Thyroid gland (tissue), 4 donors: ENCODE results near the gene FOXO1. TPM values are rescaled to one million over a fixed set of nuclear protein-coding genes. Genes with fewer than 3 reads are reported as not detected.
A peak's percentile ranks its signal among the peaks of the same experiment; 100 is the strongest.

Experiments
- DNase-seq, 2 donors: peaks; one replicate each; pipeline ENCODE4 v3.0.0-alpha.2; 2019
- H3K27ac ChIP-seq, 3 donors: fragments of 200-600 bp; sonication (generic); 1 replicate in 2 of 3; 2 replicates in 1 of 3; pipeline ENCODE4 v1.5.1; 2016 to 2019; ENCODE audit warnings: mild to moderate bottlenecking in 1 of 3, moderate library complexity in 1 of 3
- H3K27me3 ChIP-seq: fragments of 200-600 bp; sonication (generic); one replicate; pipeline ENCODE4 v1.5.1; 2019
- H3K36me3 ChIP-seq, 2 donors: fragments of 200-600 bp; sonication (generic); one replicate each; pipeline ENCODE4 v1.5.1; 2016 to 2019
- H3K4me1 ChIP-seq, 2 donors: fragments of 200-600 bp; sonication (generic); one replicate each; pipeline ENCODE4 v1.5.1; 2017 to 2019
- H3K4me3 ChIP-seq, 3 donors: fragments of 200-600 bp; sonication (generic); replicated peaks in 1 of 3; 1 replicate in 2 of 3; 2 replicates in 1 of 3; pipeline ENCODE4 v1.5.1; 2016; ENCODE audit warnings: mild to moderate bottlenecking in 1 of 3
- H3K9me3 ChIP-seq: fragments of 200-600 bp; sonication (generic); one replicate; pipeline ENCODE4 v1.5.1; 2017
- POLR2A ChIP-seq, 2 donors: fragments of 450-650 bp; IDR thresholded peaks; one replicate each; pipeline ENCODE4 v1.6.1; 2017; ENCODE audit warnings: antibody characterized with exemption in 2 of 2, mild to moderate bottlenecking in 2 of 2, moderate library complexity in 1 of 2
- WGBS, 2 donors: methylation state at CpG; one replicate each; pipeline ENCODE4 v1.1.5; 2017; 5-methylcytosine and 5-hydroxymethylcytosine counted together
- intact Hi-C: fragments of 100-400 bp; cut with DNase I; formaldehyde crosslinking; loops from one replicate; pipeline ENCODE4 v1.15.1; 2023
- total RNA-seq, 4 donors: library from RNA; depleted of rRNA; stranded (reverse); fragments of >200 nt; gene quantifications; one replicate each; pipeline ENCODE4 v1.2.3, GENCODE V29; 2016
- TF ChIP-seq, protein P1 (sequence below), 6 experiments: fragments of 200-600 bp in 3 of 6; fragments of 450-650 bp in 3 of 6; sonication (generic) in 3 of 6; IDR thresholded peaks; one replicate each; pipeline ENCODE4 v1.5.1; 2016 to 2019; ENCODE audit warnings: antibody characterized with exemption in 6 of 6, mild to moderate bottlenecking in 2 of 6, inconsistent platforms in 1 of 6, moderate library complexity in 1 of 6

Gene FOXO1
- total RNA-seq, 4 donors from 2014 or later, result 65.2 to 92.9 (median 70.0) TPM

DNA sequence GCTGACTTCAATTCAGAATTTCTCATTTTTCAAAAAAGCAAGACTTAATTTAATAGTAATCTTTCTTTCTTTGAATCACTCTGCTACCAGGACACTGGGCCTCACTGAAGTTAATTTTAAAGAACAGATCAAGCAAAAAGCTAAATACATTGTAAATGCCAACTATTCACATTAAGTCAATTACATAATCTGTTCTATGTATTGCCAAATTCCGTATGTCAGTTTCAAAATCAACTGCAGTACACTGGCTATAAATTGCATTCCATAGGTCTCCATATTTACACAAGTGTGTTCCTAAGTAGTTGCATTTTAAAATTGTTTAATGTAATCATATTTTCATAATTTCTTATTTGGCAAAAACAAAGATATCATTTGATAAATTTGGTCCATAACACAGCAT is 10.1 kb downstream of the FOXO1 start:
- Histone ChIP-seq H3K4me1 (peaks cover 62 to 75% of the 10 kb centered on the region in 2 donors), H3K4me3 (no peak overlapping the region), H3K36me3 (no peaks in the 10 kb centered on the region), H3K27me3 (no peaks in the 10 kb centered on the region), H3K9me3 (no peaks in the 10 kb centered on the region), H3K27ac (no peak overlapping the region)
- 86 to 87% methylated on average over 1 of the region's 1 CpG for WGBS, 2 donors
- no peak for TF ChIP-seq POLR2A (IDR thresholded peaks at IDR 0.05)
- TF ChIP-seq, protein P1, sequence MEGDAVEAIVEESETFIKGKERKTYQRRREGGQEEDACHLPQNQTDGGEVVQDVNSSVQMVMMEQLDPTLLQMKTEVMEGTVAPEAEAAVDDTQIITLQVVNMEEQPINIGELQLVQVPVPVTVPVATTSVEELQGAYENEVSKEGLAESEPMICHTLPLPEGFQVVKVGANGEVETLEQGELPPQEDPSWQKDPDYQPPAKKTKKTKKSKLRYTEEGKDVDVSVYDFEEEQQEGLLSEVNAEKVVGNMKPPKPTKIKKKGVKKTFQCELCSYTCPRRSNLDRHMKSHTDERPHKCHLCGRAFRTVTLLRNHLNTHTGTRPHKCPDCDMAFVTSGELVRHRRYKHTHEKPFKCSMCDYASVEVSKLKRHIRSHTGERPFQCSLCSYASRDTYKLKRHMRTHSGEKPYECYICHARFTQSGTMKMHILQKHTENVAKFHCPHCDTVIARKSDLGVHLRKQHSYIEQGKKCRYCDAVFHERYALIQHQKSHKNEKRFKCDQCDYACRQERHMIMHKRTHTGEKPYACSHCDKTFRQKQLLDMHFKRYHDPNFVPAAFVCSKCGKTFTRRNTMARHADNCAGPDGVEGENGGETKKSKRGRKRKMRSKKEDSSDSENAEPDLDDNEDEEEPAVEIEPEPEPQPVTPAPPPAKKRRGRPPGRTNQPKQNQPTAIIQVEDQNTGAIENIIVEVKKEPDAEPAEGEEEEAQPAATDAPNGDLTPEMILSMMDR (IDR thresholded peaks at IDR 0.05), result no peak
- DNase-seq, result no peak
- intact Hi-C loops, result no loop called here

DNA sequence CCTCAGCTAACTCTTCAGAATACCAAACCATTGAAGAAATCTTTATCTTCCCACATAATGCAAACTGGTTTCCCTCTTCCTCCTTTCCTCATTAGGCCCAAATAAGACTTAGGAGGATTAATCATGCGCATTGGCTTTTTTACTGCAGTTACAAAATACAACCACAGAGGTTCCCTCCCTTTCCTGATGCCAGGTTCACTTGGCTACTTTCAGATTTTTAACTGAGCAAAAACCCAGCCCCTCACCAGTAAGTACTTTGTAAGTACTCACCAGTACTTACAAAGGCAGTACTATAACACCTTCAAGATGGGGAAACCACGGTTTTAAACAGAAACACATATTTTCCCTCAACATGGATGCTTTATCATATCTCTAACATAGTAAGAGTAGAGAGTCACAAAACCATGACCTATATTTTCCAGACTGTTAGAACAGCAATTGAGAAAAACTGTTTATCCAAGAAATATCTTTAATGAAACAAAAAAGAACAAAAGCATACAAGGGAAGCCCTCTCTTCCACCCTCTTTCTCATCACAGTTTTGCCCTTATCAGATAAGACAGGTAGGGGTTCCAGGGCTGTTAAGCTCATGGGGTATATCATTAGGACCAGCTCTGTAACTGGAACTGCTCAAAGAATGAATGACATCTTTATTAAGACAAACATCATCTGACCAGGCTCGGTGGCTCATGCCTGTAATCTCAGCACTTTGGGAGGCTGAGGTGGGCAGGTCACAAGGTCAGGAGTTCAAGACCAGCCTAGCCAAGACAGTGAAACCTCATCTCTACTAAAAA is 12.7 kb downstream of the FOXO1 start:
- no peaks in the 10 kb centered on the region for H3K36me3 ChIP-seq
- H3K27me3 ChIP-seq, result no peaks in the 10 kb centered on the region
- H3K4me3 ChIP-seq, result no peak overlapping the region
- 48 to 63% methylated on average over 3 of the region's 3 CpGs for WGBS, 2 donors
- no peak overlapping the region for H3K27ac ChIP-seq
- H3K9me3 ChIP-seq, result no peaks in the 10 kb centered on the region
- H3K4me1 ChIP-seq, result peaks cover 64 to 73% of the 10 kb centered on the region in 2 donors
- TF ChIP-seq, protein P1 (IDR thresholded peaks at IDR 0.05), result no peak
- no peak for TF ChIP-seq POLR2A (IDR thresholded peaks at IDR 0.05)
- DNase-seq, result no peak
- intact Hi-C loops, result no loop called here

DNA sequence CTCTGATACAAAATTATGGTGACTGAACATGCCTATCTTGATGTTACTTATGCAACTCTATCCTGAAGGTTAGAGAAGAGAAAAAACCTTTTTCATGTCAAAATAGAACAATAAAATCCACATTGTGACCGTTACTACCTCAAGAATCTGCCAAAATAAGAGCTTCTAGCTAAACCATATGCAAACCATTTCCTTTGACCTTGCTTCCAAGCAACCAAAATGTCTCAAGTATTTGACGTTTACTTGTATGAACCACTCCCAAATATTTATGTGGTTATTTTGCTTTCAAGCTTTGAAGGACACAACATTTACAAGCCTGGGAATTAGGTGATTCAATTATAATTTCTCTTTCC is 13.9 kb downstream of the FOXO1 start:
- no peak for DNase-seq
- intact Hi-C loops, result no loop called here
- Histone ChIP-seq H3K36me3 (no peaks in the 10 kb centered on the region), H3K4me3 (no peak overlapping the region), H3K27me3 (no peaks in the 10 kb centered on the region), H3K9me3 (no peaks in the 10 kb centered on the region), H3K4me1 (peaks cover 68 to 73% of the 10 kb centered on the region in 2 donors), H3K27ac (no peak overlapping the region)
- TF ChIP-seq, protein P1 (IDR thresholded peaks at IDR 0.05), result no peak
- WGBS, 2 donors, result 62 to 79% methylated on average over 2 of the region's 2 CpGs

DNA sequence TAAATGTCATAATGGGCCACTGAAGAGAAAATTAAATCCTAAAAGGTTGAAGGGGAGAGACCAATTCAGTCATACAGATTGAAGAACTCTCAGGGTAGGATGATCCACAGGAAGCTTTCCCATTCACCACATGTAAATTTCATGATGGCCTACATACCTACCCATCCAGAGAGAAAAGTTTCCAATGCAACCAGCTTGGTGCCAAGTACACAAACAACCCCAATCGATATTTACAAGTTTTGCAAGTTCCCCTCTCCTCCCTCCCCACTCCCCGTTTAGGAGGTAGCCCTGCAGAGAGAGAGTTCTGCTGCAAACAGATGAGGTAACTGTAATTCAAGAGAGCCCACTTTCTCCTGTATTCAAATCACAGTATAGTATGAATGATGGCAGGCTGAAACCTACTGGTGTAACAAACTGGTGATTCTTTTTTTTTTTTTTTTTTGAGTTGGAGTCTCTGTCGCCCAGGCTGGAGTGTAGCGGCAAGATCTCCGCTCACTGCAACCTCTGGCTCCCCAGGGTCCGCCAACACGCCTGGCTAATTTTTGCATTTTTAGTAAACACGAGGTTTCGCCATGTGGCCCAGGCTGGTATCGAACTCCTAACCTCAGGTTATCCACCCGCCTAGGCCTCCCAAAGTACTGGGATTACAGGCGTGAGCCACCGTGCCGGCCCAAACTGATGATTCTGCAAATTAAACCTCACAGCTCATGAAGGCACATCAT is 14.4 kb downstream of the FOXO1 start:
- Histone ChIP-seq H3K36me3 (no peaks in the 10 kb centered on the region), H3K9me3 (no peaks in the 10 kb centered on the region), H3K4me1 (peaks cover 68 to 74% of the 10 kb centered on the region in 2 donors), H3K27ac (no peak overlapping the region), H3K27me3 (no peaks in the 10 kb centered on the region), H3K4me3 (no peak overlapping the region)
- DNase-seq, result no peak
- TF ChIP-seq POLR2A (IDR thresholded peaks at IDR 0.05), result no peak
- TF ChIP-seq, protein P1 (IDR thresholded peaks at IDR 0.05), result no peak
- intact Hi-C loops, result no loop called here
- WGBS, 2 donors, result 88 to 89% methylated on average over 14 of the region's 14 CpGs

DNA sequence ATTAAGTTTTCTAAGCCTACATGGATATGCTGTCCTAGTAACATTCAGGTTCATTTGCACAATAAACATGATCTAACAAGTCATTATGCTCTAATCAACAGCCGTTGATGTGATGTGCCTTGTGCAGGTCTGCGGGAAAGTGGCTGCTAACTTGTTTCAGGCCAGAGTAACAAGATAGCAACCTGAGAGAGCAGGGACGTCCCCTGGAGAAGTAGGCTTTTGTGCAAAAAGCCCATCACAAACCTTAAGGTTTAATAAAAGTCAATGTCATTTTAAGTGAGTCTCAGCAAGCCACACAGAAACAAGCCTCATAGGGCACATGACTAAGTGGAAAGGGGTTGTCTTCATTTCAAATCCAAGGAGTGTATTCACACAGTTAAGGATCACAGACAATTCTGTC is 17.6 kb downstream of the FOXO1 start:
- 46 to 65% methylated on average over 3 of the region's 3 CpGs for WGBS, 2 donors
- TF ChIP-seq, protein P1 (IDR thresholded peaks at IDR 0.05), result no peak
- no peak for TF ChIP-seq POLR2A (IDR thresholded peaks at IDR 0.05)
- H3K27ac ChIP-seq, result peak overlapping the region in 1 of 3 donors; percentile 1

More for the DNA sequence above, 17.6 kb downstream of the FOXO1 start:
- H3K4me1 ChIP-seq, result peaks cover 81 to 83% of the 10 kb centered on the region in 2 donors
- no peak overlapping the region for H3K4me3 ChIP-seq
- intact Hi-C loops, result no loop called here
- H3K36me3 ChIP-seq, result no peaks in the 10 kb centered on the region
- no peaks in the 10 kb centered on the region for H3K9me3 ChIP-seq
- H3K27me3 ChIP-seq, result no peaks in the 10 kb centered on the region
- DNase-seq, result no peak
